Measurements from ENCODE around the gene ATAD3B. TPM values are rescaled to one million over a fixed set of nuclear protein-coding genes. Genes with fewer than 3 reads are reported as not detected.
"Not testable (repeated sequence)": the region's sequence is repeated elsewhere in the genome, so short reads cannot be mapped to it uniquely, and the experiment has no call there.

ATAD3B gene
- total and polyA plus RNA-seq, 7 donors: 4.8 to 49.4 (median 11.5) TPM

DNA sequence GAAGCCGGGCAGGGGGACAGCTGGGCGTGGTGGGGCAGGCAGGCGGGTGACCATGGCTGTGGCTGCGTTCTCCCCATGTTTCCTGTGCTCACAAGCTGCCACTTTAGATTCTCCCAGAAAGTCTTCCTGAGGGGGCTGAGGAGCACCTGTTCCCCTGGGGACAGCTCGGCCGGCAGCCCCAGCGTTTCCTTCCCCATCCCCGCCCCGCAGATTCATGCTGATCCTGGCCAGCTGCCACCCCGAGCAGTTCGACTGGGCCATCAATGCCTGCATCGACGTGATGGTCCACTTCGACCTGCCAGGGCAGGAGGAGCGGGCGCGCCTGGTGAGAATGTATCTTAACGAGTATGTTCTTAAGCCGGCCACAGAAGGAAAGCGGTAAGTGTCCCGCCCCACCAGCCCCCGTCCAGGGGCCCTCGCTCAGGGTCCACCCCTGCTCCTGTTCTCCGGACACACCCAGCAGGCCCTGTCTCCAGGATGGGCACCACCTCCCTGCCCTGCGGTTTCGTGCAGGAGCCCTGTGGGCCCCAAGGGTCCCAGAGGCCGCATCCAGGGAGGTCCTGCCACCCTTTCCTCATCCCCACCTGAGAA lies 10.9 kb upstream of the ATAD3B start:
- no peaks in the 10 kb centered on the region for H3K9me3 ChIP-seq
- no peaks in the 10 kb centered on the region for H3K27me3 ChIP-seq
- H3K27ac ChIP-seq: no peak overlapping the region
- no peak overlapping the region for H3K4me3 ChIP-seq
- TF ChIP-seq, protein P1, sequence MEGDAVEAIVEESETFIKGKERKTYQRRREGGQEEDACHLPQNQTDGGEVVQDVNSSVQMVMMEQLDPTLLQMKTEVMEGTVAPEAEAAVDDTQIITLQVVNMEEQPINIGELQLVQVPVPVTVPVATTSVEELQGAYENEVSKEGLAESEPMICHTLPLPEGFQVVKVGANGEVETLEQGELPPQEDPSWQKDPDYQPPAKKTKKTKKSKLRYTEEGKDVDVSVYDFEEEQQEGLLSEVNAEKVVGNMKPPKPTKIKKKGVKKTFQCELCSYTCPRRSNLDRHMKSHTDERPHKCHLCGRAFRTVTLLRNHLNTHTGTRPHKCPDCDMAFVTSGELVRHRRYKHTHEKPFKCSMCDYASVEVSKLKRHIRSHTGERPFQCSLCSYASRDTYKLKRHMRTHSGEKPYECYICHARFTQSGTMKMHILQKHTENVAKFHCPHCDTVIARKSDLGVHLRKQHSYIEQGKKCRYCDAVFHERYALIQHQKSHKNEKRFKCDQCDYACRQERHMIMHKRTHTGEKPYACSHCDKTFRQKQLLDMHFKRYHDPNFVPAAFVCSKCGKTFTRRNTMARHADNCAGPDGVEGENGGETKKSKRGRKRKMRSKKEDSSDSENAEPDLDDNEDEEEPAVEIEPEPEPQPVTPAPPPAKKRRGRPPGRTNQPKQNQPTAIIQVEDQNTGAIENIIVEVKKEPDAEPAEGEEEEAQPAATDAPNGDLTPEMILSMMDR (IDR thresholded peaks at IDR 0.05): no peak
- TF ChIP-seq POLR2AphosphoS5 (IDR thresholded peaks at IDR 0.05) (no peak), EP300 (IDR thresholded peaks at IDR 0.05) (no peak), POLR2A (IDR thresholded peaks at IDR 0.05) (no peak)
- intact Hi-C loops (cut with DNase I): no loop called here
- WGBS, 2 donors: 57 to 70% methylated on average over 27 of the region's 27 CpGs
- H3K36me3 ChIP-seq: no peaks in the 10 kb centered on the region
- no peak for DNase-seq
- H3K4me1 ChIP-seq: no peaks in the 10 kb centered on the region

GRCh38 chr1:1461721-1462317 lies 9.7 kb upstream of the ATAD3B start:
- intact Hi-C loops (cut with DNase I): no loop called here
- TF ChIP-seq POLR2AphosphoS5 (IDR thresholded peaks at IDR 0.05): no peak
- no peak for TF ChIP-seq POLR2A (IDR thresholded peaks at IDR 0.05)
- no peak for TF ChIP-seq EP300 (IDR thresholded peaks at IDR 0.05)
- TF ChIP-seq, protein P1 (IDR thresholded peaks at IDR 0.05): no peak
- H3K27me3 ChIP-seq: no peaks in the 10 kb centered on the region
- H3K4me1 ChIP-seq: no peaks in the 10 kb centered on the region
- 44 to 64% methylated on average over 18 of the region's 18 CpGs for WGBS, 2 donors
- DNase-seq: no peak
- no peaks in the 10 kb centered on the region for H3K9me3 ChIP-seq
- no peaks in the 10 kb centered on the region for H3K36me3 ChIP-seq
- no peak overlapping the region for H3K4me3 ChIP-seq
- no peak overlapping the region for H3K27ac ChIP-seq

DNA sequence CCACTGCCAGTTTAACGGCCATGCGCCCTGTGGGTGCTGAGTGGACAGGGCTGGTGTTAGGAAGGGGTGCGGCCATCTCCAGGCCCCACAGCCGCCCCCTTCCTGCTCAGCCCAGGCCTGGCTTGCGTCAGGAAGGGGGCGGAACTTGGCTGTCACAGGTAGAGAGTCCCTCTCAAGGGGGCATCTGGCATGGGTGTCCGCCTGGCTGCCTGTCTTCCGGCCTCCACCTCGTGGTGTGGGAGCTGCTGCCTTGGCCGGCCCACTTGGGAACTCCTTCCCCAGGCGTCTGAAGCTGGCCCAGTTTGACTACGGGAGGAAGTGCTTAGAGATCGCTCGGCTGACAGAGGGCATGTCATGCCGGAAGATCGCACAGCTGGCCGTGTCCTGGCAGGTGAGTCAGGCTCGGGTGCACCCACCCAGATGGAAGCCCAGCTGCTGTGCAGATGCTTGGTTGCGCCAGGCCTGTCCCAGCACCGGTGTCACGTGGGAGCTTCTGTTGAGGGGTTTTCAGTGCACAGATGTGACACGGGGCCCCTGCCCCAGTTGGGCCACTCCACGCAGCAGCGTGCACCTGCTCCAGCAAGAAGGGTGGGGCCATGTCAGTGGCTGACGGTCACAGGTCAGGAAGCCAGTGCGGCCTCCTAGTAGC lies 9.1 kb upstream of the ATAD3B start:
- TF ChIP-seq POLR2A (IDR thresholded peaks at IDR 0.05) (no peak), EP300 (IDR thresholded peaks at IDR 0.05) (no peak), POLR2AphosphoS5 (IDR thresholded peaks at IDR 0.05) (no peak)
- TF ChIP-seq, protein P1 (IDR thresholded peaks at IDR 0.05): no peak
- no peak overlapping the region for H3K4me3 ChIP-seq
- DNase-seq: no peak
- H3K9me3 ChIP-seq: no peaks in the 10 kb centered on the region
- H3K27me3 ChIP-seq: no peaks in the 10 kb centered on the region
- intact Hi-C loops (cut with DNase I): no loop called here
- no peak overlapping the region for H3K27ac ChIP-seq
- H3K36me3 ChIP-seq: no peaks in the 10 kb centered on the region
- H3K4me1 ChIP-seq: no peaks in the 10 kb centered on the region
- 77 to 84% methylated on average over 26 of the region's 26 CpGs for WGBS, 2 donors

DNA sequence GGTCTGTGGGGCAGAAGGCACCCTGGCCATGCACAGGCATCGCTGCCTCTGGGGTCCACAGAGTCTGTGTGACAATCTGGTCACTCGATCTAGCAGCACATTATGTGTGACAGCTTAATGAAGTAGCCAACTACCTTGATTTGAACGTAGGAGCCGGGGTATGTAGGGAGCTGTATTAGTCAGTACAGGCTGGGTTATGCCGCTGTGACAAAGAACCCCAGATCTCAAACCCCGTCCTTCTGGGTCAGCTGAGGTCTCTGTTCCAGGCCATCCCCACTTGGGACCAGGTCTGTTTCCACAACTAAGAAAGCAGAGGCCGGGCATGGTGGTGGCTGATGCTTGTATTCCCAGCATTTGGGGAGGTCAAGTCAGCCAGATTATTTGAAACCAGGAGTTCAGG lies 8.3 kb upstream of the ATAD3B start:
- H3K4me1 ChIP-seq: no peaks in the 10 kb centered on the region
- no peak for DNase-seq
- H3K4me3 ChIP-seq: no peak overlapping the region
- H3K27ac ChIP-seq: no peak overlapping the region
- no peaks in the 10 kb centered on the region for H3K36me3 ChIP-seq
- no peaks in the 10 kb centered on the region for H3K27me3 ChIP-seq
- 90 to 92% methylated on average over 7 of the region's 7 CpGs for WGBS, 2 donors
- no peaks in the 10 kb centered on the region for H3K9me3 ChIP-seq
- TF ChIP-seq POLR2A (IDR thresholded peaks at IDR 0.05) (no peak), EP300 (IDR thresholded peaks at IDR 0.05) (no peak), POLR2AphosphoS5 (IDR thresholded peaks at IDR 0.05) (no peak)
- TF ChIP-seq, protein P1 (IDR thresholded peaks at IDR 0.05): no peak
- intact Hi-C loops (cut with DNase I): no loop called here

DNA sequence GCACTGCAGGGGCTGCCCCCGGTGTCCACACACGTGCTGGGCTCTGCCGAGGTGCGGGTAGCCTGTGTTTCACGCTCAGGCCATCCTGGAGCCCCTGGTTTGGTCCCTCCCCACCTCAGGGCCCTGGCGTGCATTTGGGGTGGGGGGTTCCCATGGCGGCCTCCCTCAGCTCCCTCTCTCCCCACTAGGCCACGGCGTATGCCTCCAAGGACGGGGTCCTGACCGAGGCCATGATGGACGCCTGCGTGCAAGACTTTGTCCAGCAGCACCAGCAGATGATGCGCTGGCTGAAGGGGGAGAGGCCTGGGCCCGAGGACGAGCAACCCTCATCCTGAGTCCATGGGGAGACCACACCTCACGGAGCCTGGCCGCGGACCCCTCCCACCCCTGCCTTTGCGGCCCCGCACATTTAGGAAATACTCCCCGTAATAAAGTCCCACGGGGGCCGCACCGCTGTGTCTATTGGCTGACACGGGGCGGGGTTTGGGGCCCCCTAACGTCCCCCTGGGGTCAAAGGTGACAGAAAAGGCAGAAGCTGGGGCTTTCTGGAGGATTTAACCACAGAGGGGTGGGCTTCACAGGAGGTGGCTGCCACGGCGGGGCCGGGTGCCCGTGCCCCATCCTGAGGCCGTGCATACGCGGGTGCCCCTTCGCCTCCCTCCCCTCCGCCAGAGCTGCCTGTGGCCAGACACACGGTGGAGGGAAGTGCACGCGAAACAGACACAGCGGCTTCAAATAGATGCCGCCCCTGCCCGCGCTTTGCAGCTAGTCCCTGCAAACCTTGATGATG lies 3.2 kb upstream of the ATAD3B start:
- DNase-seq; H3K4me3 ChIP-seq; H3K27me3 ChIP-seq; H3K36me3 ChIP-seq; H3K9me3 ChIP-seq; H3K27ac ChIP-seq; intact Hi-C loops (cut with DNase I): not testable (repeated sequence)
- peaks cover 0 to 20% (median 14%) of the 10 kb centered on the region in 4 donors for H3K4me1 ChIP-seq
- 80 to 83% methylated on average over 38 to 42 of the region's 44 CpGs for WGBS, 2 donors
